ENCODE results near the gene NPIPA5. TPM values are rescaled to one million over a fixed set of nuclear protein-coding genes. Genes with fewer than 3 reads are reported as not detected.
"Not testable (repeated sequence)": the region's sequence is repeated elsewhere in the genome, so short reads cannot be mapped to it uniquely, and the experiment has no call there.

NPIPA5 gene
- total RNA-seq, 6 experiments from 2014 or later, result 0.21 to 0.66 (median 0.28) TPM; not detected in 1

- H3K4me3 Mint-ChIP-seq; H3K27ac Mint-ChIP-seq; H3K36me3 Mint-ChIP-seq (ENCODE audit: low read depth); H3K4me1 Mint-ChIP-seq (ENCODE audit: low read depth); DNase-seq; H3K9me3 Mint-ChIP-seq; H3K27me3 Mint-ChIP-seq (ENCODE audit: insufficient read depth): not testable (repeated sequence)
Observed at GRCh38 chr16:15330978-15331377, 47.1 kb downstream of the NPIPA5 start.

DNA sequence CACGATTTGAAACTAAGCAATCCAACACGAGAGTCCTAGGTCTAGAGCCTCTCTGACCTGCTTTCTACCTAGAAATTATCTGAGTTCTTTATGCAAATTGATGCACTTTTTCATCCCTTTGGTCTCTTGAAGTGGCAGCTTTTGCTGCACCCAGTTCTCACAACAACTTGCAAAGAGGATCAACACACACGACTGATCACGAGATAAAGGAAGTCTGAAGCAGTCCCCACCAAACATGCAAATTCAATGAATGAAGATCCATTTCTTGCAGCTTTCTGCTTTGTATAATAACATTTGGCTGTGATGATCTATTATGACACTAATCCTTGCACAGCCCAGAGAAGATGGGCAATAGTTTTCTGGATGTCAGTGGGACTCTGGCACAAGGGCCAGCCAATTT is 53.1 kb downstream of the NPIPA5 start:
- H3K9me3 Mint-ChIP-seq; H3K4me3 Mint-ChIP-seq; DNase-seq; H3K4me1 Mint-ChIP-seq (ENCODE audit: low read depth); H3K36me3 Mint-ChIP-seq (ENCODE audit: low read depth); H3K27me3 Mint-ChIP-seq (ENCODE audit: insufficient read depth); H3K27ac Mint-ChIP-seq: not testable (repeated sequence)

DNA sequence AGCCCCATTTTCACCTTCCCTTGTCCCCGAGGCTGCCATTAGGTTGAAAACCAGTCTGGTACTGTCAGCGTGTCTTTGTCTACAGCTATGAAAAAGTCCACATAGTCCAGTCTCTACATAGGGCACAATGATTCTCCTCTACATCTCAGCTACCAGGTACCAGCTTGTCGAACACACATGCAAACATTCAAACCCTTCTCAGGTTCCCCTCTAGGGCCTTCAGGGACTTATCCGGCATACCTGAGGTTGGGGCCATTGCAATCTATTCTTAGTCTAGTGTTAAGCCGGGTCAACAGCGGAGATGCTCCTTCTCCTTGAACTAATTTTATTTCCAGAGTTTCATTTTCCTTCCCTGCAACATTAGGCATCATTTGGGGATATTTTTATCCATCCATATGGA is 54.7 kb downstream of the NPIPA5 start:
- not testable (repeated sequence) for DNase-seq; H3K4me3 Mint-ChIP-seq; H3K9me3 Mint-ChIP-seq; H3K36me3 Mint-ChIP-seq (ENCODE audit: low read depth); H3K27ac Mint-ChIP-seq; H3K27me3 Mint-ChIP-seq (ENCODE audit: insufficient read depth); H3K4me1 Mint-ChIP-seq (ENCODE audit: low read depth)

GRCh38 chr16:15321221-15321620 is 56.9 kb downstream of the NPIPA5 start:
- H3K4me1 Mint-ChIP-seq (ENCODE audit: low read depth); H3K27me3 Mint-ChIP-seq (ENCODE audit: insufficient read depth); H3K9me3 Mint-ChIP-seq; H3K36me3 Mint-ChIP-seq (ENCODE audit: low read depth); H3K27ac Mint-ChIP-seq; H3K4me3 Mint-ChIP-seq; DNase-seq: not testable (repeated sequence)

- H3K27me3 Mint-ChIP-seq (ENCODE audit: insufficient read depth); DNase-seq; H3K36me3 Mint-ChIP-seq (ENCODE audit: low read depth); H3K9me3 Mint-ChIP-seq; H3K4me1 Mint-ChIP-seq (ENCODE audit: low read depth); H3K27ac Mint-ChIP-seq; H3K4me3 Mint-ChIP-seq: not testable (repeated sequence)
Observed at GRCh38 chr16:15314562-15314961, 63.5 kb downstream of the NPIPA5 start.

Other genes starting within 250 kb of the NPIPA5 start
- not detected for gene MPV17L, start 17.5 kb upstream of the NPIPA5 start, total RNA-seq (2021; fragmentation: NEBNext Ultra II Directional; extraction: Animal tissue kit (Norgen Biotek cat#: 25700))
- gene BMERB1, start 56.3 kb upstream of the NPIPA5 start, total RNA-seq (2021; fragmentation: NEBNext Ultra II Directional; extraction: Animal tissue kit (Norgen Biotek cat#: 25700)), result 10 to 100 TPM; 24.3 to 35.1 (median 29.9) TPM